ENCODE results near the gene RBFOX2.

- TF ChIP-seq POLR2A (IDR thresholded peaks at IDR 0.05) (no peak), CTCF (IDR thresholded peaks at IDR 0.05 in 8 of 11, conservative IDR thresholded peaks at IDR 0.05 in 3 of 11) (no peak), POLR2AphosphoS5 (IDR thresholded peaks at IDR 0.05) (no peak)
These were observed 229.5 kb downstream of the RBFOX2 start for GRCh38 chr22:35799150-35799549.
